BJ (cell line): ENCODE measurements around the gene TLL1. TPM values are rescaled to one million over a fixed set of nuclear protein-coding genes. Genes with fewer than 3 reads are reported as not detected.

ENCODE experiments used
- CTCF ChIA-PET: fragments of 350-600 bp; formaldehyde crosslinking; extraction: SDS; loops from one replicate; lab custom pipeline; 2021; ENCODE audit warnings: antibody characterized with exemption, inconsistent platforms; lab: Yijun Ruan, JAX
- POLR2A ChIA-PET: fragments of 300-600 bp; sonication (Branson Sonifier 250); formaldehyde crosslinking; extraction: SDS; loops from one replicate; lab custom pipeline; 2021; ENCODE audit warnings: antibody characterized with exemption; lab: Charles Lee
- DNase-seq: peaks from one replicate; pipeline ENCODE4 v3.0.0-alpha.2; 2011; ENCODE audit warnings: low read depth
- H3K27me3 ChIP-seq: 2 replicates; pipeline ENCODE4 v1.6.0; 2011; ENCODE audit warnings: low read length; ENCODE audit not compliant: control insufficient read depth, insufficient read depth
- H3K36me3 ChIP-seq: 2 replicates; pipeline ENCODE4 v1.5.1; 2011; ENCODE audit warnings: low read length; ENCODE audit not compliant: control insufficient read depth, insufficient read depth
- H3K4me3 ChIP-seq: 2 replicates; pipeline ENCODE4 v1.5.1; 2011; ENCODE audit warnings: low read depth, mild to moderate bottlenecking, control low read depth, low read length
- polyA plus RNA-seq: library from polyadenylated mRNA; depleted of rRNA; stranded (reverse); fragments of >200 nt; gene quantifications from 2 replicates; pipeline ENCODE4 v1.2.3, GENCODE V29; 2011
- TF ChIP-seq, protein P1 (sequence below): IDR thresholded peaks from 2 replicates; pipeline ENCODE4 v1.5.1; 2011; ENCODE audit warnings: low read depth, mild to moderate bottlenecking, control low read depth, inconsistent platforms, low read length, moderate library complexity; ENCODE audit not compliant: insufficient read depth

The TLL1 gene
- polyA plus RNA-seq, 1 experiment, result 0.33 TPM

DNA sequence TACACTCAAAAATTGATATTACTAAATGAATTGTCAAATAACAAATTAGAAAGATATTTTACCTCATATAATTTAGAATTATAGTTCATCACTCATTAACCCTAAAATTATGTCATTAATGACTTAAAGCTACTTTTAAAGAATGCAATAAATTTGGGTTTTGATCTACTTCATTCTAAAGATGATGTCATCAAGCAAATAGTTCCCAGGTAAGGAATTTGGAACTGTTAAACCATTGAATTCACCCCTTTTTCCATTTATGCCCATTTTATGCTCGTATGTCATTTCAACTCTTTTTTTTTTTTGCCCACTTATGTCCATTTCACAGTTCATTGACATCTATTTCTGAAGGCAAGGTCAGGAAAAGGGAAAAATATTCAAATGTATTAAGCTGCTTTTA, 135.5 kb downstream of the TLL1 start:
- TF ChIP-seq, protein P1, sequence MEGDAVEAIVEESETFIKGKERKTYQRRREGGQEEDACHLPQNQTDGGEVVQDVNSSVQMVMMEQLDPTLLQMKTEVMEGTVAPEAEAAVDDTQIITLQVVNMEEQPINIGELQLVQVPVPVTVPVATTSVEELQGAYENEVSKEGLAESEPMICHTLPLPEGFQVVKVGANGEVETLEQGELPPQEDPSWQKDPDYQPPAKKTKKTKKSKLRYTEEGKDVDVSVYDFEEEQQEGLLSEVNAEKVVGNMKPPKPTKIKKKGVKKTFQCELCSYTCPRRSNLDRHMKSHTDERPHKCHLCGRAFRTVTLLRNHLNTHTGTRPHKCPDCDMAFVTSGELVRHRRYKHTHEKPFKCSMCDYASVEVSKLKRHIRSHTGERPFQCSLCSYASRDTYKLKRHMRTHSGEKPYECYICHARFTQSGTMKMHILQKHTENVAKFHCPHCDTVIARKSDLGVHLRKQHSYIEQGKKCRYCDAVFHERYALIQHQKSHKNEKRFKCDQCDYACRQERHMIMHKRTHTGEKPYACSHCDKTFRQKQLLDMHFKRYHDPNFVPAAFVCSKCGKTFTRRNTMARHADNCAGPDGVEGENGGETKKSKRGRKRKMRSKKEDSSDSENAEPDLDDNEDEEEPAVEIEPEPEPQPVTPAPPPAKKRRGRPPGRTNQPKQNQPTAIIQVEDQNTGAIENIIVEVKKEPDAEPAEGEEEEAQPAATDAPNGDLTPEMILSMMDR, result no peak
- CTCF ChIA-PET, result no interaction called here

DNA sequence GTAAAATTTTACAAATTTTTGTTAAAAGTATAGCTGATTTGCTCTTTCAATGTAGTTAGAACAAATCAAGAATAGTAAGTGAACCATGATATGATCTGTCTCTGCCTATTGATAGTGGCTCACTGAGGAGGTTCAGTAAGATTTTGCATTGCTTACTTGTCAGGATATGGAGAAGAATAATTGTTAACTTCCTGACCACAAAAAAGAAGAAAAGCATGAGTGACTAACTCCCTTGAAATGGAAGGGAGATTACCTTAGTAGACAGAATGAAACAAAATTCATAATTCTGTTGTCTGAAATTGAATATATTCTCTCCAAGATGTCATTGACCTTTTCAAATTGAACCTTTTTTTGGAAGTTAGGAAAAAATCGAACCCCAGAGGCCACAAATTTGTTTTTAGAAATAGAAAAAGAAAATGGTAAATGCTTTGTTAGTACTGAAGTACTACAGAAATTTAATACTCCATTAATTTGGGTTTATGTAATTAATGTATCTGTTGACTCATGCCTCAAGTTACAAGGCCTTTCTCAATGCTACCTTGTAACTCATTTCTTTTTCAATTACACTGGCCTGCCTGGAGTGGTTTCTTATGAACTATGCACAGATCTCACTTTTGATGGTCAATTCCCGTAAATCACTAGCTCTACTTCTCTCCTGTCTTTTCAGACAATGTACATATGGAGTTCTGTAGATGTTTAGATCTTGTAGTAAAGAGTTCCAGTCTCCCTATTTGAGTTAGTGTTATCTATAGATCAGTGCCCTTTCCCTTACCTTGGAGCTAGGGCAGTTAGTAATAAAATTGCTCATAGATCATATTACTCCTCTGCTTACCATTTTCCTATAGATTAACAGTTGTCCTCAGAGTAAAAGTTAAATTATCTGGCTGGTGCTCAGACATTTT, 139.3 kb downstream of the TLL1 start:
- POLR2A ChIA-PET, result no interaction called here
- DNase-seq, result no peak
- TF ChIP-seq, protein P1, result no peak

More for the DNA sequence above, 135.5 kb downstream of the TLL1 start:
- Histone ChIP-seq H3K4me3 (no peak overlapping the region), H3K27me3 (no peaks in the 10 kb centered on the region), H3K36me3 (no peaks in the 10 kb centered on the region)
- POLR2A ChIA-PET, result no interaction called here
- no peak for DNase-seq

DNA sequence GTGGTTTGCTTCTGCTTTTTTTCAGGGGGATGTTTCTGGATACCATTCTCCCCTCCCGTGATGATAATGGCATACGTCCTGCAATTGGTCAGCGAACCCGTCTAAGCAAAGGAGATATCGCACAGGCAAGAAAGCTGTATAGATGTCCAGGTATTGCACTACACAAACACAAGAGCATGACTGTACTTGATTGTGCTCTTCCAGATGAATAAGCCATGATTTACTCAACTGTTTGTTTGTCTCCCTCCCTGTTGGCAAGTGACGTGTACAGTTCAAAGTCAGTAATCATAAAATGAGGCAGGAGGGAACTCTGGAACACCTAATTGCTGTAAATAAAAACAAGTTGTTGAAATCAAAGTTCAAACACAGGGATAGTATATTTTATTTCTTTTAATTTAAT, 141.4 kb downstream of the TLL1 start:
- Histone ChIP-seq H3K36me3 (no peaks in the 10 kb centered on the region), H3K4me3 (no peak overlapping the region), H3K27me3 (no peaks in the 10 kb centered on the region)
- TF ChIP-seq, protein P1, result no peak
- CTCF ChIA-PET, result no interaction called here
- POLR2A ChIA-PET, result no interaction called here
- no peak for DNase-seq

More for the DNA sequence above, 139.3 kb downstream of the TLL1 start:
- CTCF ChIA-PET, result interaction anchor here (0.6 kb wide), 1 partner anchor 63 kb away, joined by 3 read pairs; no protein-coding TSS in a partner anchor
- H3K36me3 ChIP-seq, result no peaks in the 10 kb centered on the region
- H3K27me3 ChIP-seq, result no peaks in the 10 kb centered on the region
- no peak overlapping the region for H3K4me3 ChIP-seq

DNA sequence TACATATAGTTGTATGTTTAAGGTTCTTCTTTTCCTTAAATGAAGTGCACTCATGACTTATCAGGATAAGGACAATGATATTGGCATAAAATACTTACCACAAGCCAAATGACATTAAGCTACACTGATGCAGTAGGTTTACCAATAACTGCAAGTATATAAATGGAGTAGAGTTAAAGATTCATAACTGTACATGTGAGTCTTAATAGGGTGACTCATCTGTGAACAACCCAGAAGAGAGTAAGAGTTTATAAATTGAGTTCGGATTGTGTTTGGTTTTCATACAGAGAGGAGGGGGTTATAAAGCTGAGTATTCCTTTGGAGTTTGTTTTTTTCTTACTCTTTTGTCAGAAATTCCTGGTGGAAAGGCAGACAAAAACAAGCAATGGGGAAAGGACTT, 144.8 kb downstream of the TLL1 start:
- ChIA-PET CTCF (no interaction called here), POLR2A (no interaction called here)
- no peaks in the 10 kb centered on the region for H3K36me3 ChIP-seq
- no peak for DNase-seq
- H3K4me3 ChIP-seq, result no peak overlapping the region
- TF ChIP-seq, protein P1, result no peak
- H3K27me3 ChIP-seq, result no peaks in the 10 kb centered on the region

DNA sequence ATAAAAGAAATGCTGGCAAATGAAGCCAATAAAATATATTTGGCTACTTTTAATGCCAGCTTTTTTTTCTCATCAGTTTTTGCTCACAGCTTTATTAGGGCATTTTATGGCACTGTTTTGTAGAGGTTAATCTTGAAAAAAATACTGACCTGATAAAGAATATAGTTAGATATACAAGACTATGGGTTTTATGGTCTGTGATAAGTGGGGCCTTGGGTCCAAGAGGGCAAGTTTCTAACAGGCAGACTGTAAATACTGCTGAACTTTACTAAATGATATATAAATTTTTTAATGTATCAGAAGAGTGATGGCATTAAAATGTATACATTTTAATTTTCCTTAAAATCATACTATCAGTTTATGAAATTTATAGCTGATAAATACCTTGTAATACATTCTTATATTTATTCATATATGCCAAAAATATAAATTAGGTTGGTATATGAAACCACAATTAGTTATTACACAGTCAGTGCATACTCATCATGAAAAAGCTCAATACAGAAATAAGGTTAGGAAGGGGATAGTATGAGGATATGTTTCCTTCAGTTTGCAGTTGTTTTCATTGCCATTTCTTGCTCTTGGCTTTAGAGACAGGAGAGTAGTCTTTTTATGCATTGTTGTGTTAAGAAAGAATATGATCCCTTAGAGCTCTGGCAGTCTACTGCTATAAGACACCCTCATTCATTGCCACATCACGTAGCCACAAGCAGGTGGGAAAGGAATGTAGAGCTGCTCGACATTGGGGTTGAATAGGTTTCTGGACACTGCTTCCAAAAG, 146.6 kb downstream of the TLL1 start:
- no peak for DNase-seq
- Histone ChIP-seq H3K4me3 (no peak overlapping the region), H3K36me3 (no peaks in the 10 kb centered on the region), H3K27me3 (no peaks in the 10 kb centered on the region)
- TF ChIP-seq, protein P1, result no peak
- POLR2A ChIA-PET, result no interaction called here
- CTCF ChIA-PET, result no interaction called here
